ENCODE results near the gene NRSN2.

The NRSN2 gene

DNA sequence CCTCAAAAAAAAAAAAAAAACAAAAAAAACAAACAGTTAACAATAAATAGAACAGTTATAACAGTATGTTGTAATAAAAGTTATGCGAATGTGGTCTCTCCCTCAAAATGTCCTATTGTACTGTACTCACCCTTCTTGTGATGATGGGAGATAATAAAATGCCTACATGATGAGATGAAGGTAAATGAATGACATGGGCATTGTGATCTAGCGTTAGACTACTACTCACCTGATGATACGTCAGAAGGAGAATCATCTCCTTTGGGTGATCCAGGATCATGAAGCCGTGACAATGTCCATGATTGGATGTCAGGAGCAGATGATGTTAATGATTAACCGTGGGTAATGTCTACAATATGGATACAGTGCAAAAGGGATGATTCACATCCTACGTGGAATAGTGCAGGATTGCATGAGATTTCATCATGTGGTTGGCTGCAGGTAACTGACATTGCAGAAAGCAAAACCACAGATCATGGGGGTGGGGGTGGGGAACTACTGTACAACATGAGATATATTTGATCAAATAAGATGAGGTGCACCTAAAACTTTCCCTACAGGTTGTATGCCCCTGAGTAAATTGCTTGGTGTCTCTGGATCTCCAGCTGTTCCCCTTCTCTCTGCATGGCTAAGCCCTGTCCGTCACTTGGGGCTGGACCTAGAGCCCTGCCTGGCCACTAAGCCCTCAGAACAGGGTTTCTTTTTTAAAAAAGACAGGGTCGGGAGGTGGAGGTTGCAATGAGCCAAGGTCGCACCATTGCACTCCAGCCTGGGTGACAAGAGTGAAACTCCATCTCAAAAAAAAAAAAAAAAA is 55.0 kb downstream of the NRSN2 start:
- Histone ChIP-seq H3K36me3 (ENCODE audit: control insufficient read depth, insufficient read depth, low read length) (no peaks in the 10 kb centered on the region), H3K4me3 (ENCODE audit: low read length) (no peak overlapping the region), H3K27ac (ENCODE audit: low read depth, low read length) (no peak overlapping the region)

GRCh38 chr20:402496-402885 is 55.6 kb downstream of the NRSN2 start:
- Histone ChIP-seq H3K4me3 (ENCODE audit: low read length) (no peak overlapping the region), H3K36me3 (ENCODE audit: control insufficient read depth, insufficient read depth, low read length) (no peaks in the 10 kb centered on the region), H3K9ac (ENCODE audit: low read length) (no peak overlapping the region), H3K27me3 (ENCODE audit: control insufficient read depth, insufficient read depth, low read length) (no peaks in the 10 kb centered on the region), H3K4me1 (ENCODE audit: control insufficient read depth, insufficient read depth, low read length) (peaks cover 6% of the 10 kb centered on the region), H3K27ac (ENCODE audit: low read depth, low read length) (no peak overlapping the region)

More for the DNA sequence above, 55.0 kb downstream of the NRSN2 start:
- Histone ChIP-seq H3K4me1 (ENCODE audit: control insufficient read depth, insufficient read depth, low read length) (peaks cover 1% of the 10 kb centered on the region), H3K9ac (ENCODE audit: low read length) (no peak overlapping the region), H3K27me3 (ENCODE audit: control insufficient read depth, insufficient read depth, low read length) (no peaks in the 10 kb centered on the region)

- Histone ChIP-seq H3K4me3 (ENCODE audit: low read length) (no peak overlapping the region), H3K27me3 (ENCODE audit: control insufficient read depth, insufficient read depth, low read length) (no peaks in the 10 kb centered on the region), H3K9ac (ENCODE audit: low read length) (no peak overlapping the region), H3K36me3 (ENCODE audit: control insufficient read depth, insufficient read depth, low read length) (no peaks in the 10 kb centered on the region), H3K27ac (ENCODE audit: low read depth, low read length) (no peak overlapping the region), H3K4me1 (ENCODE audit: control insufficient read depth, insufficient read depth, low read length) (peaks cover 6% of the 10 kb centered on the region)
Observed at GRCh38 chr20:402898-403581, 56.1 kb downstream of the NRSN2 start.

DNA sequence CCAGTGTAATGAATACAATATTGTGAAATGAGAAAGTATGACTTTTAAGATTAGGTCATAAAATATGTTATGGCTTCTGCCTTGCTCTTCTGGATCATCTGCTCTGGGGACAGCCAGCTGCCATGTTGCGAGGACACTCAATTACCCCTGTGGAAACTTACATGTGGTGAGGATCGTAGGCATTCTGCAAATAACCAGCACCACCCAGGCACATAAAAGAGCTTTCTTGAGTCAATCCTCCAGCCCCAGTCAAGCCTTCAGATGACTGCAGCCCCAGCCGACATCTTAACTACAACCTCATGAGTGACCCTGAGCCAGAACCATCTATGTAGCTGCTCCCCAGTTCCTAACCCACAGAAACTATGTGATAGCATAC is 56.7 kb downstream of the NRSN2 start:
- Histone ChIP-seq H3K9ac (ENCODE audit: low read length) (no peak overlapping the region), H3K36me3 (ENCODE audit: control insufficient read depth, insufficient read depth, low read length) (no peaks in the 10 kb centered on the region), H3K27me3 (ENCODE audit: control insufficient read depth, insufficient read depth, low read length) (no peaks in the 10 kb centered on the region), H3K27ac (ENCODE audit: low read depth, low read length) (no peak overlapping the region), H3K4me3 (ENCODE audit: low read length) (no peak overlapping the region), H3K4me1 (ENCODE audit: control insufficient read depth, insufficient read depth, low read length) (peaks cover 6% of the 10 kb centered on the region)

DNA sequence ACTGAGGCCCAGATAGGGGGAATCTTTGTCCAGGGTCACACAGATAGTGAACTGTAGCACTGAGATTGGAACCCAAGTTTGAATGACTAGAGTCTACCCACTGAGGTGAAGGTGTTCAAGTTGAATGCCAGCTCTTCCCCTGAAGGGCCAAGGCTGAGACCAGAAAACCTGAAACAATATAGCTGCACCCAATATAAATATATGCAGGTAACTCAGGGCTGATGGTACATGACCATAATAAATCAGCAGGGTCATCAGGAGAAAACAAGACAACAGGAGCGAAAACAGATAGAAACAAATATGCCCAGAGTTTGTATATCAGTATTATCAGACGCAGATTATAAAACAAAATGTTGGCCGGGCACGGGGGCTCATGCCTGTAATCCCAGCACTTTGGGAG is 57.2 kb downstream of the NRSN2 start:
- Histone ChIP-seq H3K36me3 (ENCODE audit: control insufficient read depth, insufficient read depth, low read length) (no peaks in the 10 kb centered on the region), H3K4me1 (ENCODE audit: control insufficient read depth, insufficient read depth, low read length) (peaks cover 8% of the 10 kb centered on the region), H3K27me3 (ENCODE audit: control insufficient read depth, insufficient read depth, low read length) (no peaks in the 10 kb centered on the region), H3K4me3 (ENCODE audit: low read length) (no peak overlapping the region), H3K27ac (ENCODE audit: low read depth, low read length) (no peak overlapping the region), H3K9ac (ENCODE audit: low read length) (no peak overlapping the region)
